Small intestine (tissue), 7 donors: ENCODE results near the gene MPPED2. TPM values are rescaled to one million over a fixed set of nuclear protein-coding genes. Genes with fewer than 3 reads are reported as not detected.
A peak's percentile ranks its signal among the peaks of the same experiment; 100 is the strongest.

Source experiments
- DNase-seq, 2 donors: peaks; one replicate each; pipeline versions ENCODE4 v3.0.0 to v3.0.0-alpha.2; 2013
- FAIRE-seq: peaks from 2 replicates; lab custom pipeline; 2012; peaks lifted over from hg19 to GRCh38; lab: Jason Lieb, UNC
- H3K27ac ChIP-seq, 3 donors: one replicate each; pipeline ENCODE4 v1.5.1; 2013; ENCODE audit warnings: low read length in 2 of 3, mild to moderate bottlenecking in 2 of 3, control low read depth in 1 of 3, inconsistent platforms in 1 of 3, low read depth in 1 of 3, moderate library complexity in 1 of 3
- H3K27me3 ChIP-seq, 3 donors: one replicate each; pipeline ENCODE4 v1.6.1; 2013; ENCODE audit warnings: low read length in 3 of 3, inconsistent platforms in 1 of 3; ENCODE audit not compliant: control insufficient read depth in 3 of 3, insufficient read depth in 3 of 3
- H3K36me3 ChIP-seq, 3 donors: one replicate each; pipeline ENCODE4 v1.6.1; 2013; ENCODE audit warnings: low read length in 3 of 3, inconsistent platforms in 1 of 3, low read depth in 1 of 3, mild to moderate bottlenecking in 1 of 3, moderate library complexity in 1 of 3; ENCODE audit not compliant: control insufficient read depth in 3 of 3, insufficient read depth in 2 of 3
- H3K4me1 ChIP-seq, 3 donors: one replicate each; pipeline ENCODE4 v1.6.1; 2013; ENCODE audit warnings: low read length in 2 of 3, inconsistent platforms in 1 of 3, low read depth in 1 of 3, mild to moderate bottlenecking in 1 of 3, moderate library complexity in 1 of 3; ENCODE audit not compliant: control insufficient read depth in 3 of 3, insufficient read depth in 2 of 3
- H3K4me3 ChIP-seq, 3 donors: one replicate each; pipeline ENCODE4 v1.5.1; 2013; ENCODE audit warnings: low read length in 3 of 3, control low read depth in 1 of 3, inconsistent platforms in 1 of 3, low read depth in 1 of 3, mild to moderate bottlenecking in 1 of 3, moderate library complexity in 1 of 3
- H3K9me3 ChIP-seq, 2 donors: one replicate each; pipeline ENCODE4 v1.6.1; 2013; ENCODE audit warnings: low read depth in 1 of 2, low read length in 1 of 2; ENCODE audit not compliant: control insufficient read depth in 2 of 2, insufficient read depth in 1 of 2
- WGBS, 3 donors: extraction: QIAGEN DNeasy Blood & Tissue Kit; methylation state at CpG; one replicate each; pipeline ENCODE4 v1.1.7; 2013; 5-methylcytosine and 5-hydroxymethylcytosine counted together
- polyA plus RNA-seq, 4 donors: library from polyadenylated mRNA; stranded (reverse) in 3 of 4; unstranded in 1 of 4; fragments of 200-250 nt in 3 of 4; fragments of 120-200 nt in 1 of 4; gene quantifications; one replicate each; pipeline versions ENCODE4 v1.2.1 to v1.2.3, GENCODE V29; 2013
- donor health status: healthy with polysubstance abuse.
- donor health status: control.
- donor health status: control.
- donor health status: Bipolar disorder and iron deficiency.
- donor health status: healthy.

Gene MPPED2
- polyA plus RNA-seq, 4 donors: 0.84 to 1.1 TPM; not detected in 2

DNA sequence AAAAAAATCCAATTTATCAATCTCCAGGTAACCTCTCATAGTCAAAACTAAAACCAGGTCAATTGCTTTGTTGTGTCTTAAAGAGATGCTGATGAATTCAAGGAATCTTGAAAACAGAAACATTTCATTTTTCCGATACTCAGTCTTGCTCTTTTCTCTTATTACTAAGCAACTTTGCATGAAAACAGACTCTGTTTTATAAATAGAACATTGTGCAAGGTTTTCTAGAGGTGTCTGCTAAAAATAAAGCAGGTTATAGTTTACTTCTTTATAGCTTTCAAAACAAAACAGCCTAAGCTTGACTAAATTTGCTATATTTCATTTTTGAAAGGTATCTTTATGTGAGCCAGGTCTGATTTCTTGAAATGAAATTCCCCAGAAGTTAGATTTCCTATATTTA, 154.0 kb downstream of the MPPED2 start:
- 79 to 92% (median 85%) methylated on average over 1 of the region's 1 CpG for WGBS, 3 donors
- FAIRE-seq (no peak), DNase-seq (no peak)
- Histone ChIP-seq H3K4me3 (no peak overlapping the region), H3K9me3 (no peaks in the 10 kb centered on the region), H3K27ac (no peak overlapping the region), H3K4me1 (no peaks in the 10 kb centered on the region), H3K27me3 (no peaks in the 10 kb centered on the region), H3K36me3 (no peaks in the 10 kb centered on the region)

DNA sequence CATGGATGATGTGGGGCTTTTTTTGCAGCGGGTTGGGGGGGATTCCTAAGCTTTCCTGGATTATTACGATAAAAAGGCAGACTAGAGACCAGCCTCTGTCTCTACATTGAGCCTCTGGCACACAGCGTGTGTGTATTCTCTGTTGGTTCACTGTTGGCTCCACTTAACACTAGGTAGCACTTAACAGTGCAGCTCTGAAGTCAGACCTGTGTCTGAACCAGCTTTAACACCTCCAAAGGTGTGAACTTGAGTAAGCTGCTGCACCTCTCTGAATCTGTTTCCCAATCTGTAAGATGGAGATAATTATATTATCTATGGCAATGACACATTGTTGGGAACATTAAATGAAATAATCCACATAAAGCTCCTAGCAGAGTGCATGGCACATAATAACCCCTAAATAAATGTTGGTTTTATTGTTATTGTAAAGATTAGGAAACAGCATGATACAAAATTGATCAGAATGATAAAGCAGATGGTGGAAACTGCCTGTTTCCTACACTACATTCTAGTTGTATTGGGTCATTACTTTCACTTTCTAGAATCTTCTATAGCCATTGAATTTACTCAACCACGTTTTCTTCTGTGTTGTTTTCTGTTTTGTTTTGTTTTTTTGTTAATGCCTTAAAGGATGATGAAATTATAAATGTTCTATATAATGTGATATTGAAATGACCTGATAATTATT, 154.9 kb downstream of the MPPED2 start:
- DNase-seq (no peak), FAIRE-seq (no peak)
- H3K27me3 ChIP-seq: no peaks in the 10 kb centered on the region
- no peak overlapping the region for H3K27ac ChIP-seq
- H3K36me3 ChIP-seq: no peaks in the 10 kb centered on the region
- 58 to 68% (median 61%) methylated on average over 4 of the region's 4 CpGs for WGBS, 3 donors
- no peak overlapping the region for H3K4me3 ChIP-seq
- no peaks in the 10 kb centered on the region for H3K9me3 ChIP-seq
- H3K4me1 ChIP-seq: no peaks in the 10 kb centered on the region

DNA sequence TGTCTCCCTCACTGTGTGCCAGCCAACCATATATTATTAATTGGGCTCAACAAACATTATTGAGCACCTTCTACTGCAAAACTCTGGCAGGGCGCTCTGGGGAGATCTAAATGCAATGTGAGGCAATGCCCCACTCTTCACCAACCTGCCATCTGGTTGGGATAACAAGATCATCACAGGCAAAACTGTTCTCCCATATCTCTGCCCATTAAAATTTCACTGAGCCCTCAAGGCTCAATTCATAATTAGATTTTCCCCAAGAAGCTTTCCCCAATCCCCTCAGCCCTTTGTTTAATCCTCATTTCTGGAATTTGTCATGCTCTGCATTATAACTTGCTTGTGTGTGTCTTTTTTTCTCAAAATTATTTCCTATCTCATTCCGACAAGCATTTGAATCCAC, 156.6 kb downstream of the MPPED2 start:
- no peak overlapping the region for H3K27ac ChIP-seq
- 83 to 92% (median 92%) methylated on average over 2 of the region's 2 CpGs for WGBS, 3 donors
- H3K4me3 ChIP-seq: no peak overlapping the region
- no peaks in the 10 kb centered on the region for H3K27me3 ChIP-seq
- DNase-seq (no peak), FAIRE-seq (no peak)
- no peaks in the 10 kb centered on the region for H3K36me3 ChIP-seq
- no peaks in the 10 kb centered on the region for H3K9me3 ChIP-seq
- H3K4me1 ChIP-seq: no peaks in the 10 kb centered on the region

DNA sequence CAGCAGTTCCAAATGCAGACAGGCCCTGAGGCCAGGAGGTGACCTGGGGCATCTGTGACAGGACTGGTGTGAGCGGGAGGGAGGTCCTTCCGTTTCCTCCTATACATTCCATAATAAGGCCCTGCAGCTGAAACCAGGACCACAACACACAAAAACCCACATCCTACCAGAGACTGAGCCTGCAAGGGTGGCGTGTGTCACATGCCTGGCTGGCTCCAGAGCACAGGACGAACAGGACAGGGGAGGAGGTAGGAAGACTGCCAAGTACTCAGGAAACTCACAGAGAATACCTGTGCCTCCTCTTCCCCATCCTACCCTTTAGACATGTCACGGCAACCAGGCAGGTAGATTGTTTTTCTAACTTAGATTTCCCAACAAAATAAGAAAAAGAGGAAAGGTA, 159.4 kb downstream of the MPPED2 start:
- Histone ChIP-seq H3K4me3 (no peak overlapping the region), H3K4me1 (no peaks in the 10 kb centered on the region), H3K27ac (no peak overlapping the region), H3K27me3 (no peaks in the 10 kb centered on the region), H3K36me3 (no peaks in the 10 kb centered on the region), H3K9me3 (no peaks in the 10 kb centered on the region)
- FAIRE-seq (no peak), DNase-seq (no peak)
- 75 to 84% (median 76%) methylated on average over 5 of the region's 5 CpGs for WGBS, 3 donors

DNA sequence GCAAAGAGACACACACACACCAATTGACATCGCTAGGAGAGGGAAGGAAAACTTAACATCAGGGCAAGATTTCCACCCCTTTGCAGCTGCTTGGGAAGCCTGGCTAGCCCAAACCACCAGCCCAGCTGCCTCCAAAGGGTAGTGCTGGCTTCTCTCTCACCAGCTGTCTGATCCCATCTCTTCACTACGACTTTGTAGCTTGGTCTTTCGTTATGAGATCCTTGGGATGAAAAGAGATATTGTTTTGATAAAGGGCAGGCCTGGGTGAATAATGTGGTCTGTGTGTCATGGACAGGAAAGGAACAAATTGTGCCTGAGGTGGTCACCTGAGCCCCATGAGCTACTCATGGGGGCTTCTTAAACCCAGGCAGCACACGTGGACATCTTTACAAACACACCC, 161.3 kb downstream of the MPPED2 start:
- Histone ChIP-seq H3K4me1 (no peaks in the 10 kb centered on the region), H3K27ac (no peak overlapping the region), H3K4me3 (no peak overlapping the region), H3K27me3 (no peaks in the 10 kb centered on the region), H3K36me3 (no peaks in the 10 kb centered on the region), H3K9me3 (no peaks in the 10 kb centered on the region)
- WGBS, 3 donors: 64 to 95% (median 67%) methylated on average over 4 of the region's 4 CpGs
- FAIRE-seq: no peak
- DNase-seq: no peak

DNA sequence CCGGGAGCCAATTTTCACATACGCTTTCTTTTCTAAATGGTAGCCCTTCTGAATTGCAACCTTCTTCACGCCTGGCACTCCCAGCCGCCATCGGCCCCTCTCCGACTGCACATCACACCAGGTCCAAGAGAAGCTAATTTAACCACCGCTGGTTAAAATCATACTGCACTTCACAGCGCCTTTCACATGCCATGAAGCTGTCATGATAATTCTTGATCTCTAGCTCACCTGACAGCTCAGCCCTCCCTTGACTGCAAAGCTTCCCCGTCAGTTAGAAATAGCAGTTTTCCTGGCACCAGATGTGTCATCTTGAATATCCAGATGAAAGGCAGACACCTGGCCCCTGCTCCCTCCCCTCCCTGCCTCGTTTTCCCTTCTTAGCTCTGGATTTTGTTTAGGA, 161.8 kb downstream of the MPPED2 start:
- FAIRE-seq: no peak
- DNase-seq: no peak
- no peak overlapping the region for H3K4me3 ChIP-seq
- WGBS, 3 donors: 81 to 91% (median 85%) methylated on average over 10 of the region's 10 CpGs
- no peak overlapping the region for H3K27ac ChIP-seq
- no peaks in the 10 kb centered on the region for H3K4me1 ChIP-seq
- no peaks in the 10 kb centered on the region for H3K9me3 ChIP-seq
- no peaks in the 10 kb centered on the region for H3K27me3 ChIP-seq
- H3K36me3 ChIP-seq: no peaks in the 10 kb centered on the region

DNA sequence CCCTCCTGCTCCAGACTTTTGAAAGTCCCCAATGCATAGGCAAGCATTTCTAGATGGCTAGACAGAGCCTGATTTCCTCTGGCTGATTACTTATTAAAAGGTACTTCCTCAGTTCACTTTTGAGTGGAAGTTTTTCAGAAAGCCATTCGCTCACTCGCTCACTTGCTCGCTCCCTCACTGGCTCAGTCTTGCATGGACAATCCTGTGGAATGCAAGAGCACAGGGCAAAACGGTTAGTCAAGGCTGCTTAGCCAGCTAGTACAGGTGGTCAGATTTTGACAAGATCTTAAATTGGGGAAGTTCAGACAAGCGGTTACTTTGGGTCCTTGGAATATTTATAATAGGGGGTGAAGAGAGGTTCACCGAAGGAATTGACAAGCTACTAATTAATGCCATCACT, 162.3 kb downstream of the MPPED2 start:
- 79 to 88% (median 80%) methylated on average over 6 of the region's 6 CpGs for WGBS, 3 donors
- H3K9me3 ChIP-seq: no peaks in the 10 kb centered on the region

DNA sequence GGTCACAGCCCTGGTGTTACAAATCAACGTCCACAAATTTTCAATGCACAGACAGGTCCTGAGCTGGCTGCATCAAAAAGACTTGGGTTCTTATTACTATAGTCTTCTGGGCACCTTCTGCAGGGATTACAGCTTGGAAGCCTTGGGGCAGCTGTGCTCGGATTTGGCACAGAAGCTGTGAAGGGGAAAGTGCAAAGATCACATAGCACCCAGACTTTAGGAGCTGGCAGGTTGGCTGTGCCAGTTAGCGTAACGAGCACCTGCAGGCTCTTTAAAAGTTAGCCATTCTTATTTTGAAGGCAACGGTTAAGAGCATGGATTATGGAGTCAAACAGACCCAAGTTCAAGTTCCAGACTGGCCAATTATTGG, 162.9 kb downstream of the MPPED2 start:
- DNase-seq (peak in 1 of 2 donors; percentile 25), FAIRE-seq (no peak)
- no peaks in the 10 kb centered on the region for H3K27me3 ChIP-seq
- H3K9me3 ChIP-seq: no peaks in the 10 kb centered on the region
- H3K27ac ChIP-seq: no peak overlapping the region
- H3K36me3 ChIP-seq: no peaks in the 10 kb centered on the region
- WGBS, 3 donors: 11 to 58% (median 19%) methylated on average over 5 of the region's 5 CpGs
- H3K4me1 ChIP-seq: no peaks in the 10 kb centered on the region
- H3K4me3 ChIP-seq: no peak overlapping the region

More for the DNA sequence above, 162.3 kb downstream of the MPPED2 start:
- Histone ChIP-seq H3K36me3 (no peaks in the 10 kb centered on the region), H3K4me1 (no peaks in the 10 kb centered on the region), H3K27me3 (no peaks in the 10 kb centered on the region), H3K4me3 (no peak overlapping the region), H3K27ac (no peak overlapping the region)
- DNase-seq (no peak), FAIRE-seq (no peak)
